ENCODE results near the gene HDAC8. TPM values are rescaled to one million over a fixed set of nuclear protein-coding genes. Genes with fewer than 3 reads are reported as not detected.
A peak's percentile ranks its signal among the peaks of the same experiment; 100 is the strongest.

HDAC8 gene
- total and polyA plus RNA-seq, 9 of the 15 experiments (the other 6 are each of a cell fraction or from before 2014, with no cell fraction given): 18.9 to 53.8 (median 28.7) TPM

- TF ChIP-seq ZBTB40 (IDR thresholded peaks at IDR 0.05) (no peak), ZBTB40 (CRISPR knock-in tag; IDR thresholded peaks at IDR 0.05) (no peak), PTTG1 (tag; IDR thresholded peaks at IDR 0.05; ENCODE audit: low read depth) (no peak), ZNF445 (CRISPR knock-in tag; IDR thresholded peaks at IDR 0.05; ENCODE audit: low read depth) (no peak), RBFOX2 (IDR thresholded peaks at IDR 0.05; ENCODE audit: low read depth, low read length) (no peak), ZNF316 (IDR thresholded peaks at IDR 0.05) (no peak), LARP7 (IDR thresholded peaks at IDR 0.05) (no peak), ELK1 (CRISPR knock-in tag; IDR thresholded peaks at IDR 0.05) (no peak), SETDB1 (IDR thresholded peaks at IDR 0.05; ENCODE audit: low read length) (no peak), ZNF586 (CRISPR knock-in tag; conservative IDR thresholded peaks at IDR 0.05) (no peak), ZKSCAN1 (IDR thresholded peaks at IDR 0.05; ENCODE audit: low read depth, low read length) (no peak), RCOR1 (IDR thresholded peaks at IDR 0.05; ENCODE audit: borderline replicate concordance in 1 of 2, low read depth in 2 of 2, low read length in 2 of 2) (peak in 1 of 2 experiments; percentile 50; a peak in 2 of 4 replicates), CREM (IDR thresholded peaks at IDR 0.05; ENCODE audit: low read depth) (peak; percentile 12; the same call in 1 of the 2 replicates), POLR3G (IDR thresholded peaks at IDR 0.05; ENCODE audit: extremely low read depth, insufficient read length, insufficient replicate concordance) (no peak), NFXL1 (CRISPR knock-in tag; IDR thresholded peaks at IDR 0.05) (no peak), CEBPZ (IDR thresholded peaks at IDR 0.05; ENCODE audit: borderline replicate concordance, low read depth, low read length) (no peak), BRD9 (IDR thresholded peaks at IDR 0.05; ENCODE audit: low read depth, partially characterized antibody) (no peak)
Measured at GRCh38 chrX:72280321-72280845, 292.3 kb downstream of the HDAC8 start (continued).
